GM13977 (cell line): ENCODE data around the gene NABP2.

Source experiments
- DNase-seq: peaks from one replicate; pipeline ENCODE4 v3.0.0; 2012; ENCODE audit warnings: low spot score
- in situ Hi-C: fragments of 300-500 bp; cut with MboI; formaldehyde crosslinking; loops from one replicate; pipeline ENCODE4 v1.12.0; 2022; ENCODE audit warnings: low sequenced_read_pairs, low pct_unique_long_range_greater_than_20kb, mixed read lengths, inconsistent platforms; ENCODE audit not compliant: unreplicated experiment
- TF ChIP-seq, protein P1 (sequence below): IDR thresholded peaks from 2 replicates; pipeline ENCODE4 v1.5.1; 2012; ENCODE audit warnings: mild to moderate bottlenecking, control low read depth; ENCODE audit not compliant: insufficient read depth; ENCODE audit errors: extremely low read depth, missing control alignments

Gene NABP2

DNA sequence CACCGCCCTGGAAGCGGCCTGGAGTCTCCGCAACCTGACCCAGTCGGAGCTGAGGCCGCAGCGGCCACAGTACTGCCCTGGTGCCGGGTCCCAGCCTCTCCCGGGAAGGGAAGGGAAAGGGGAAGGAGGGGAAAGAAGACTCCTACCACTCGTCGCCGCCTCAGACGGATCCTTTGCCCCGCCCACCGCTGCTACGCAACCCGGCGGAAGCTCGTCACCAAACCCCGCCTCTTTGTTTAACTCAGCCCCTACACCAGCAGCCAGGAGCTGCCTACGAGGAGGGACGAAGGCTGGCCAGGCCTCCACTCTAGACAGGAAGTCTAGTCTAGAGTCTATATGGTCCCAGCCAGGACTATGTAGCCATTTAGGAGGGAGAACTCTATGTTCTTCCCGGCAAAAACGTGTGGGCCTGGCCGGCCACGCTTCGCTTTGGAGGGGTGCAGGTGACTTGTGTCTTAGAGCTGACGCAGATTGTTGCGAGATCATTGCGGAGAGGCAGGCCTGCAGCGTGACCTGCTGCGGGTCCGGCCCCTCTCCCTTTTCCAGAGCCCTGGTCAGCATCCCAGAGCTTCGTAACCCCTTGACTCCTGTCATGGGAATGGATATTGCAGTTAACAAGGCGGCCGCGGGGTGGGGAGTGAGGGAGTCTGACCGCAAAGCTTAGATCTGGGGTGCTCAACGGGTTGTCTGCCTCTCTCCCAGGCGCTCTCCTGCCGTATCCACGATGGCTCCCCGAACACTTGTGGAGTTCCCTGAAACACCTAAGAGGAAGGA, 2.2 kb upstream of the NABP2 start, which contains the start of gene RNF41:
TSS of gene RNF41 (minus strand) at position 166 of the 774 bp plus-strand sequence. CDS start 7,875 bp downstream, outside the sequence.
- peak; percentile 97 for DNase-seq
- TF ChIP-seq, protein P1, sequence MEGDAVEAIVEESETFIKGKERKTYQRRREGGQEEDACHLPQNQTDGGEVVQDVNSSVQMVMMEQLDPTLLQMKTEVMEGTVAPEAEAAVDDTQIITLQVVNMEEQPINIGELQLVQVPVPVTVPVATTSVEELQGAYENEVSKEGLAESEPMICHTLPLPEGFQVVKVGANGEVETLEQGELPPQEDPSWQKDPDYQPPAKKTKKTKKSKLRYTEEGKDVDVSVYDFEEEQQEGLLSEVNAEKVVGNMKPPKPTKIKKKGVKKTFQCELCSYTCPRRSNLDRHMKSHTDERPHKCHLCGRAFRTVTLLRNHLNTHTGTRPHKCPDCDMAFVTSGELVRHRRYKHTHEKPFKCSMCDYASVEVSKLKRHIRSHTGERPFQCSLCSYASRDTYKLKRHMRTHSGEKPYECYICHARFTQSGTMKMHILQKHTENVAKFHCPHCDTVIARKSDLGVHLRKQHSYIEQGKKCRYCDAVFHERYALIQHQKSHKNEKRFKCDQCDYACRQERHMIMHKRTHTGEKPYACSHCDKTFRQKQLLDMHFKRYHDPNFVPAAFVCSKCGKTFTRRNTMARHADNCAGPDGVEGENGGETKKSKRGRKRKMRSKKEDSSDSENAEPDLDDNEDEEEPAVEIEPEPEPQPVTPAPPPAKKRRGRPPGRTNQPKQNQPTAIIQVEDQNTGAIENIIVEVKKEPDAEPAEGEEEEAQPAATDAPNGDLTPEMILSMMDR, result no peak
- in situ Hi-C loops, result no loop called here

DNA sequence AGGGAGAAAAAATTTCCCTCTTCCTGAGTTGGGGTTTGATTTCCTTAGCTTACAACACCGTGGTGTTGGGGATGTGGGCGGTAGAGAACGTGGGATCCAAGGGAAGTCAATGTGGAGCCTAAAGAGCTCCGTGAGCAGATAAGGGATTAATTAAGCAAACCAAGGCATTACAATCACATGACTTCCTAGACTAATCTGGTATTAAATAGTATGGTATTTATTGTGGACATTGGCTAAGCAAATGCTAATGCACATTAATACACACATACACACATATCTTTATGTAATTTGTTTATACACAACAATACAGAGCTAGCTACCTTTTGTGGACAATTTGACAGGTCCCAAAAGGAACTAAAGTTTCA, 1.6 kb upstream of the NABP2 start:
- TF ChIP-seq, protein P1, result no peak
- in situ Hi-C loops, result no loop called here
- DNase-seq, result no peak

DNA sequence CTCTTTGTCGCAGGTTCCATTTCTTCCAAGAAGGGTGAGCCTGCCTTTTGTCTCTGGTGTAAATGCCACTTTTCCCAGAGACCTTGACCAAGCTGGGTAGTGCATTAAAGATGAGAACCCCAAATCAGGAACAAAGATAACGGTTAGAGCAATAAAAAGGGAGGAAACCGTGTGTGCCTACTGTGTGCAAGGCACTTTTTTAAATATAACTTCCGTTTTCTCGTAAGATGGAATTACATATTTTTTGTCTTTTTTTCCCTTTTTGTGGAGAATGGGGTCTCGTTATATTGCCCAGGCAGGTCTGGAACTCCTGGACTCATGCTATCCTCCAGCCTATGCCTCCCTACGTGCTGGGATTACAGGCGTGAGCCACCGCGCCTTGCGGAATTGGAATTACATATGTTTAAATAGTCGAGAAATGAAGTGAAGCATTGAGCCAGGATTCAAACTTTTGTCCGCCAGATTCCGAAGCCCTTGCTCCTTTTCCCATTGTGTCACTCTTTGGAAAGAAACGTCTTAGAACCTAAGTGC, 506 bp upstream of the NABP2 start:
- in situ Hi-C loops, result no loop called here
- TF ChIP-seq, protein P1, result no peak
- peak; percentile 10 for DNase-seq

DNA sequence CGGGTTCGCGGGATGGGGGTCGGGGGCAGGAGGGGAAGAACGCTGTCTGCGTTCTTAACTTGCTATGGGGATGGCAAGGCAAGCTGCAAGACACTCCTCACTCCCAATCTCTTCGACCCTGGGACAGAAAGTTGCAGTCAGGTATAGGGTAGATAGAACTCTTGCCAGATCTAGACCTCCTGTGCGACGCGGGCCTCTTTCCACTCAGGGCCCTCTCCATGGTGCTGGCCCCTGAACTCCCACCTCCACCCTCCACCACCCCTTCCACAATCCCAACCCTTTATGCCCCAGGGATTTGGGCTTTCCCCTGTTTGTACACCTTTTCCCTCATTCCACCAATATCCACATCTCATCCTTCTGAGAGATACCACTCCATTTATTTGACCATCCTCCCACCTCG, 812 bp downstream of the NABP2 start:
- in situ Hi-C loops, result no loop called here
- DNase-seq, result peak; percentile 24
- TF ChIP-seq, protein P1, result no peak

DNA sequence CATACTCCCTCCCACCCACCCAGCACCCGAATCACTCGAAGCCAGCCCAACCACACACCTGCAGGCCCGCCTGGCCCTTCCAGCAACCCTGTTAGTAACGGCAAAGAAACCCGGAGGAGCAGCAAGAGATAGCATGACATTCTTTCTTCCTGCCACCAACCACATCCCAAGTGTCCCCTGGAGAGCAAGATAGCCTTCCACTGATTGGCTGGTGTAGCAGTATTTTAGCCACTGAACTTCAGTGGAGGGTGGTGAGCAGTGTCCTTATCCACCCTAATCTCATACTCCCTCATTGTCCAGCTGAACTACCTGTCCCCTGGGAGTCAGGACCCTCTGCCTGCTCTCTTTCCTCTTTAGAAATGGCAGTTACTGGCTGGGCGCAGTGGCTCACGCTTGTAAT, 4.9 kb downstream of the NABP2 start:
- in situ Hi-C loops, result no loop called here
- no peak for DNase-seq
- TF ChIP-seq, protein P1, result no peak

DNA sequence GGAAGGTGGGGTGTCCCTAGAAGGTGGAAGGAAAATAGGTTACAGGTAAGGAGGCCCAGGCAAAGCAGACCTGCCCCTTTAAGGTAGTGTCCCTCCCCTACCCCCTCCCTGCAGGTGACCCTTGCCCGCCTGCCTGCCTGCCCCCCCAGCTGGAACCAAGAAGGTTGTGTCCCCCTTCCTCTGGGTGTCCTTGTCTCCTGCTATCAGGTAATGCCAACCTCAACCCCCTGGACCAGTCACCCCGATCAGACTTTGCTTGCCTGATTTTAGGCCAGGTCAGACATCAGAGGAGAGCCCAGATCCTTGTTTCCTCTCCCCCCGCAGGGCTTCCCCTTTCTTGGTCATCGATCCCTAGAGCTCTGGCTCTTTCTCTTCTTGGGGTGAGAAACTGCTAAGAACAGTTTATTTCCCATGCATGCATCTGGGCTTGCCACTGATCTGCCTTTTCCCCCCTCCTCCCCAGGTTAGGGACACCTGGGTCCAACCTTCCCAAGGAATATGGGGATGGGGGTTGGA, 5.8 kb downstream of the NABP2 start, which contains the start of gene SLC39A5:
TSS of gene SLC39A5 (plus strand) at position 136 of the 516 bp plus-strand sequence. CDS start 1,224 bp downstream, outside the sequence.
- TF ChIP-seq, protein P1, result no peak
- DNase-seq, result no peak
- in situ Hi-C loops, result no loop called here
